H7 (cell line): Measurements from ENCODE around the gene RPTOR. TPM values are rescaled to one million over a fixed set of nuclear protein-coding genes. Genes with fewer than 3 reads are reported as not detected.
A peak's percentile ranks its signal among the peaks of the same experiment; 100 is the strongest.
"Not testable (repeated sequence)": the region's sequence is repeated elsewhere in the genome, so short reads cannot be mapped to it uniquely, and the experiment has no call there.

Experiments used
- DNase-seq: peaks from one replicate; pipeline ENCODE4 v3.0.0; 2012
- H3K27me3 ChIP-seq: 2 replicates; pipeline ENCODE4 v1.6.0; 2011; ENCODE audit warnings: mild to moderate bottlenecking, low read length; ENCODE audit not compliant: control insufficient read depth, insufficient read depth
- H3K36me3 ChIP-seq: replicated peaks from 2 replicates; pipeline ENCODE4 v1.5.1; 2011; ENCODE audit warnings: low read length; ENCODE audit not compliant: control insufficient read depth, insufficient read depth
- H3K4me3 ChIP-seq: 2 replicates; pipeline ENCODE4 v1.5.1; 2011; ENCODE audit warnings: low read depth, mild to moderate bottlenecking, control low read depth, low read length, moderate library complexity; ENCODE audit not compliant: insufficient read depth
- total RNA-seq: library from RNA; depleted of rRNA; stranded (reverse); fragments of >200 nt; shearing (Covaris generic); gene quantifications from 2 replicates; pipeline ENCODE4 v1.2.3, GENCODE V29; 2014

Gene RPTOR
- total RNA-seq, 1 experiment from 2014 or later = 20.9 TPM

DNA sequence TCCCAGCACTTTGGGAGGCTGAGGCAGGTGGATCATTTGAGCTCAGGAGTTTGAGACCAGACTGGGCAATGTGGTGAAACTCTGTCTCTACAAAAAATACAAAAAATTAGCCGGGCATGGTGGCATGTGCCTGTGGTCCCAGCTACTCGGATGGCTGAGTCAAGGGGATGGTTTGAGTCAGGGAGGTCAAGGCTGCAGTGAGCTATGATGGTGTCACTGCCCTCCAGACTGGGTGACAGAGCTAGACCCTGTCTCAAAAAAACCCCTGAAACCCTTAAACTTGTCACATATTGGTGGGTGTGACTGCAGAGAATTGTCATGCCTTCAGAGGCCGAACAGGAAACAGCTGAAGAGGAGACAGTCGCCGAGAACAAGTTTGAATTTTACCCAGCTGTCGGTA lies 13.4 kb downstream of the RPTOR start:
- Histone ChIP-seq H3K36me3 (no peaks in the 10 kb centered on the region), H3K27me3 (no peaks in the 10 kb centered on the region; the same call in 1 of the 2 replicates)
- no peak for DNase-seq

DNA sequence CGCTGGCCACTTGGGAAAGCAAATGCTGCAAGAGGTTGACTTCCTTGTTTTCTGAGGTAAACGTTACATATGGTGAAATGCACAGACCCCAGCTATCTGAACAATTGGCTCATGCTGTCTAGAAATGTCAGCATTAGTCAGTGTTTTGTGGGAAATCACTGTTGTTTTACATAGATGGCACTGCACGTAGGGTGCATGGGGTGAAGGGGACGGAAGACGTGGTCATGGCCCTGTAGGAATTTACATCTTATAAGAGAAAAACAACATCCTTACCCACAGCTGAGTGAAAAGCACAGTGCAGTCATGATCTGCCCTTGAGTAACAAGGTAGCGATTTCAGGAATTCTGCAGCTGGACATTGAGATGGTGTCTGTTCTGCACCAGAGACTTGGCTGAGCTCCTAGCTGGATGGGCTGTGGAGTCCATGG lies 15.2 kb downstream of the RPTOR start:
- Histone ChIP-seq H3K4me3 (no peak overlapping the region), H3K27me3 (peaks cover 6% of the 10 kb centered on the region), H3K36me3 (no peaks in the 10 kb centered on the region)
- DNase-seq = no peak

More for the DNA sequence above, 13.4 kb downstream of the RPTOR start:
- H3K4me3 ChIP-seq = no peak overlapping the region

DNA sequence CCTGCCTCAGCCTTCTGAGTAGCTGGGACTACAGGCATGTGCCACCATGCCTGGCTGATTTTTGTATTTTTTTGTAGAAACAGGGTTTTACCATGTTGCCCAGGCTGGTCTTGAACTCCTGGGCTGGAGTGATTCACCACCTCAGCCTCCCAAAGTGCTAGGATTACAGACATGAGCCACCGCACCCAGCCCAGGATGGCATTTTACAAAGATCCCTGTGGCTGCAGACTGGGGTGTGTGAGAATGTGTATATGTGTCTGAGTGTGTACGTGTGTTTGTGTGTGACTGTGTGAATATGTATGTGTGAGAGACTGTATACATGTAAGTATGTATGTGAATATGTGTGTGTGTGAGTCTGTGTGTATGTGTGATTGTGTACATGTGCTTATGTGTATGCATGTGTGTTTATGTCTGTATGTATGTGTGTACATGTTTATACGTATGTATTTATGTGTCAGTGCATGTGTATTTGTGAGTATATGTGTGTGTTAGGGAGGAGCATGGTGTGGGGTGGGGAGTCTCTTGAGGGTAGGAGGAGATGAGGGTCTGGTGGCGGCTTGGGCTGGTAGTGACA lies 17.0 kb downstream of the RPTOR start:
- no peak for DNase-seq
- Histone ChIP-seq H3K4me3 (no peak overlapping the region), H3K27me3 (peaks cover 17% of the 10 kb centered on the region), H3K36me3 (no peaks in the 10 kb centered on the region)

DNA sequence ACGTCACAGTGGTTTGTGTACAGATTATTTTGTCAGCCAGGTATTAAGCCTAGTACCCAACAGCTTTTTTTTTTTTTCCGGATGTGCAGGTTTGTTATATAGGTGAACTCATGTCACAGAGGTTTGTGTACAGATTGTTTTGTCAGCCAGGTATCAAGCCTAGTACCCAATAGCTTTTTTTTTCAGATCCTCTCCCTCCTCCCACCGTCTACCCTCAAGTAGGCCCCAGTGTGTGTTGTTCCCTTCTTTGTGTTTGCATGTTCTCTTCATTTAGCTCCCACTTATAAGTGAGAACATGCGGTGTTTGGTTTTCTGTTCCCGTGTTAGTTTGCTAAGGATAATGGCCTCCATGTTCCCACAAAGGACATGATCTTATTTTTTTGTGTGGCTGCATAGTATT lies 19.9 kb downstream of the RPTOR start:
- no peak for DNase-seq
- H3K4me3 ChIP-seq = no peak overlapping the region
- peaks cover 17% of the 10 kb centered on the region for H3K27me3 ChIP-seq
- no peaks in the 10 kb centered on the region for H3K36me3 ChIP-seq

DNA sequence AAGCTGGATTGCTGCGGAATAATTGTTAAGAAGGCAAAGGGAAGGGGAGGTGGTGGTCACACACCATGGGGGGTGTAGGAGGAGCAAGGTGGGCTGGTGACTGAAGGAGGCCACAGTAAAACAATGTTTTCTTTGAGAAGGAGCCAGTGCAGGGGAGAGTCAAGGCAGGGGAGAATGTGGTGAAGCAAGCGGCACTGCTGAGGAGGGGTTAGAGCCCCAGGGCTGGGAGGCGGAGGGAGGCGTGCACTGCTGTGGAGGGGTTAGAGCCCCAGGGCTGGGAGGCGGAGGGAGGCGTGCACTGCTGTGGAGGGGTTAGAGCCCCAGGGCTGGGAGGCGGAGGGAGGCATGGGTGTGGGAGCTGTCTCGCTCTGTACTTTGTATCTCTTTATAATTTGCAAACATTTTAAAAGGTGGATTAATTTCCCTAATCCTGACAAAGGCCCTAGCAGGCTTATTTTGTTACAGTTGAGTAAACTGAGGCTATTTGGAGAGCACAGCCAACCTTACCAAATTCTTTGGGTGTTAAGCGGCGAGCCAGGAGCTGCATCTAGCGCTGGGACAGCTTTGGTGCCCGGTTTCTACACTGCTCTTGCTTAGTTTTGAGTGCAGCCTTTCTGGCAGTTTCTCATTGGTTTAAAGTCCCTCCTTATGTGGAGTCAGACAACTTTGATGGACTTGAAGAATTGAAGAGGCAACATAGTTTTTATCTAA lies 20.9 kb downstream of the RPTOR start:
- Histone ChIP-seq H3K27me3 (peaks cover 17% of the 10 kb centered on the region), H3K4me3 (no peak overlapping the region), H3K36me3 (no peaks in the 10 kb centered on the region)
- peak; percentile 69 for DNase-seq

DNA sequence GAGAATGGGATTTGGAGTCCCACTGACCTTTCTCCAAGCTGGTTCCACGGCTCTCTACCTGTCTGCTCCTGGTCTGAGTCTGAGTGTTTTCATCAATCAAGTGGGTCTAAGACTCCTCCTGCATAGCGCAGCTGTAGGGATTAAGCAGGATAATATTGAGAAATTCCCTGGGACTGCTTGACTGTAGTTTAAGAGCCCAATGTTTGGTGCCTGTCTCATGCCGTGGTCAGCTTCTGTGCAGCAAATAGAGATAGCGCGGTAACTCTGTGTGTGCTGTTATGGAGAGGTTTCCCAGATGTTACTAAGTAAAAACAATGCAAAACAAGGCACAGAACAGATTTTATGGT lies 21.4 kb downstream of the RPTOR start:
- Histone ChIP-seq H3K27me3 (peaks cover 17% of the 10 kb centered on the region), H3K36me3 (no peaks in the 10 kb centered on the region), H3K4me3 (no peak overlapping the region)
- DNase-seq = no peak

DNA sequence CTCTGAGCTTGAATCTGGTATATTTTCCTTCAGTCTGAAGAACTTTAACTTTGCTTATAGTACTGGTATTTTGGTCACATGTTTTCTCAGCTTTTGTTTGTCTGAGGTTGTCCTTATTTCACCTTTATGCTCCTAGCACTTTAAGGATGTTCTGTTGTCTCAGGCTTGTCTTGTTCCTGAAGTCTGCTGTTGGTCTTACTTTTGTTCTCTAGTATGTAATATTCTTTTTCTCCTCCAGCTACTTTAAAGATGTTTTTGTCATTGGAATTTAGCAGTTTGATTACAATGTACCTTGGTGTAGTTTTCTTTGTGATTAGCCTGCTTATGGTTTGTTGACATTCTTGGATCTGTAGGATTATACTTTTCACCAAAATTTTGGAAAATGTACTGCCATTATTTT lies 23.6 kb downstream of the RPTOR start:
- H3K27me3 ChIP-seq = peaks cover 17% of the 10 kb centered on the region

DNA sequence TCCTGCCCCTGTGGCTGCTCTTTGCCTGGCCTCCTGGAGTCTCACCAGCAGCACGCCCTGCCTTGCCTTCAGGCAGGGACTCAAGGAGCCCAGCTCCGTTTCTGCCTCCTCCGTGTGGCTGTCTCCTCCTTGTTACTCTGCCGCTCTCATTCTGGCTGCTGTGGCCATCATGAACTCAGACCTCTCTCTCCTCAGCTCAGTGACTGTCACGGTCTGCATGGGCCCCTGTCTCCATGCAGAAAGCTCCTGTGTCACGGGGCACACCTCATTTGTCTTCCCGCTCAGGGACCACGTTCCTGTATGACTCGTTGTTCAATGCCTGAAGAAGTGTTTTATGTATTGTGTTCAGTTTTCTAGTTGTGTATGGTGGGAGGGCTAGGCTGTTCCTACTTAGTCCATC lies 25.3 kb downstream of the RPTOR start:
- H3K36me3 ChIP-seq = no peaks in the 10 kb centered on the region
- peaks cover 11% of the 10 kb centered on the region for H3K27me3 ChIP-seq
- no peak for DNase-seq
- H3K4me3 ChIP-seq = no peak overlapping the region

More for the DNA sequence above, 23.6 kb downstream of the RPTOR start:
- no peaks in the 10 kb centered on the region for H3K36me3 ChIP-seq
- H3K4me3 ChIP-seq = no peak overlapping the region
- DNase-seq = no peak

DNA sequence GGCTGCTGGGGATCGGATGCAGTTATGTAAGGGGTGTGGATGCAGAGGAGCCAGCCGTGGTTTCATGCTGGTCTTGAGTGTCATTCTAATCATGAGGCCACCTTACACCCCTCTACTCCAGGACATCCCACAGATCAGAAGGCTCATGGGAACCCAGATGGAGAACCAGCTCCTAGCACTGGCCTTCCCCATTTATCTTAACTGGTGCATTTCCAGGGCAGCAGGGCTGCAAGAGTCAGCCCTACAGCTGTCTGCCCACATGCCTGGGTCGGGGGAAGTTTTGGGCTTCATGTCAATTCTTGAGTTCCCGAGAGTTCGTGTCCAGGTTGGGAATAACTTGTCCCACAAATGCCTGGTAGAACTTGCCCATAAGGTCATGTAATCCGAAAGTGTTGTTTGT lies 29.1 kb downstream of the RPTOR start:
- Histone ChIP-seq H3K27me3 (no peaks in the 10 kb centered on the region), H3K36me3 (no peaks in the 10 kb centered on the region), H3K4me3 (no peak overlapping the region)
- DNase-seq = peak; percentile 38

DNA sequence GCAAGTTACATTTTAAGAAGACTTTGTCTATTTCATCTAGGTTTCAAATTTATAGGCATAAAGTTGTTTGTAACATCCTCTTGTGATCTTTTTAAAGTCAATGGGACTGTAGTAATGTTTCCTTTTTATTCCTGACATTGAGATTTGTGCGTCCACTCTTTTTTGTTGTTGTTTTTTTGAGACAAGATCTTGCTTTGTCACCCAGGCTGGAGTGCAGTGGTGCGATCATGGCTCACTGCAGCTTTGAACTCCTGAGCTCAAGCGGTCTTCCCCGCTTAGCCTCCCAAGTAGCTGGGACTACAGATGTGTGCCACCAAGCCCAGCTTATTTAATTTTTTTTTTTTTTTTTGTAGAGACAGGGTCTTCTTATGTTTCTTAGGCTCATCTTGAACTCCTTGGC lies 29.9 kb downstream of the RPTOR start:
- no peak for DNase-seq
- Histone ChIP-seq H3K4me3 (no peak overlapping the region), H3K36me3 (no peaks in the 10 kb centered on the region), H3K27me3 (no peaks in the 10 kb centered on the region)

DNA sequence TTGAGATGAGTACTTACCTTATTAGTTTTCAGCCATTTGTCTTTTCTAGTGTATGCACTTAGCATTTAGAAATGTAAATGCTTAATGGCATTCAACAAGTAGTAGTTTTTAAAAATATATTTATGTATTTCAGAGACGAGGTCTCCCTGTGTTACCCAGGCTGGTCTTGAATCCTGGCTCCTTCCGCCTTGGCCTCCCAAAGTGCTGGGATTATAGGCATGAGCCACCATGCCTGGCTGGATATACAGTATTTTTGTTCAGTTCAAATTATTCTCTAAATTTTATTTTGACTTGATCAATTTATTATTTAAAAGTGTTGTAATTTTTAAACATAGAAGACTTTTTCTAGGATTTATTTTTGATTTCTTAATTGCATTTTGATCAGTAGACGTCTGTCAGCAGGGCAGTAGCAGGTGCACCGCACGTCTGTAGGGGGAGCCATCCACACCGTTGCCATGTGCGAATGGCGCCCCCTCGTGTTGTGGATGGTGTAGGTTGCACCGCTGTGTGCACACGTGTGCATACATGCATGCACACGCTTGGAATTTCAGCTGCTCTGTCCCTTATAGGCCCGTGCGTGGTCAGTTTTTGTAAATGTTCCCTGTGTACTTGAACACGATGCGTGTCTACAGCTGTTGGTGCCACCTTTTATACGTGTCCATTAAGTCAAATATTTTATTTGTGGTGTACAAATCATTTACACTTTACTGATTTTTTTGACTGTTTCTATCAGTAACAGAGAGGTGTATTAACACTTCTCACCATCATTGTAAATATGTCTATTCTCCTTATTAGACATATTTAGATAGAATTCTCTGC lies 30.6 kb downstream of the RPTOR start:
- Histone ChIP-seq H3K27me3 (no peaks in the 10 kb centered on the region), H3K36me3 (no peaks in the 10 kb centered on the region), H3K4me3 (no peak overlapping the region)
- peak; percentile 93 for DNase-seq

DNA sequence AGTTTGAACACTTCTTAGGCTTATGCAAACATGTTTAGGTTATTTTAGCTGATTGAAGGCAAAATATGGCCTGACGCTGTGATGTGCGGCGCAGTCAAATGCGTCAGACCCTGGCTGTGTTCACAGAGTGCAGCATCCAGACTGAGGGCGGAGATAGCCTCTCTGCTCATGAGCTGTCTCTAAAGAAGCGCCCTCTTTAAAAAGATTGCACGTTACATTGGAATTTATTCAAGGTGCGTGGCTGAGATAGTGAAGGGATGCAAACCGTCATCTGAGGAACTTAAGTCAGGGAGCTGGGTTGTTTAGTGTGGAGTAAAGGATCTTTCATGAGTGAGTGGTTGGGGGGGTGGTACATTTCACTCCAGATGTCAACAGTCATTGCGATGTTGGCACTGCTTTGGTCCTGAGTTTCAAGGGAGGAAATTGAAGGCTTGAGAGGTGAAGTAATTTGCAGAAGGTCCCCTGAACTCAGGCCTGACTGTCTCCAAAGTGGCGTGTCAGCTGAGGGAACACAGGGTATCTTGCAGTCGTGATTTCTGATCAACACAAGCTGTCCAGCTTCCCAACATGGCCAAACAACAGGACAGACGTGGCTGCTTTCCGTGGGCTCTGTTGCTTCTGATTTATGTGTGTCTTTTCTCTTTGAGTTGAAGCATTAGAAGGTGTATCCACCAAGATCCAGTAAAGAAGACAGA lies 33.4 kb downstream of the RPTOR start:
- no peak for DNase-seq
- no peaks in the 10 kb centered on the region for H3K27me3 ChIP-seq
- H3K36me3 ChIP-seq = no peaks in the 10 kb centered on the region
- H3K4me3 ChIP-seq = no peak overlapping the region

DNA sequence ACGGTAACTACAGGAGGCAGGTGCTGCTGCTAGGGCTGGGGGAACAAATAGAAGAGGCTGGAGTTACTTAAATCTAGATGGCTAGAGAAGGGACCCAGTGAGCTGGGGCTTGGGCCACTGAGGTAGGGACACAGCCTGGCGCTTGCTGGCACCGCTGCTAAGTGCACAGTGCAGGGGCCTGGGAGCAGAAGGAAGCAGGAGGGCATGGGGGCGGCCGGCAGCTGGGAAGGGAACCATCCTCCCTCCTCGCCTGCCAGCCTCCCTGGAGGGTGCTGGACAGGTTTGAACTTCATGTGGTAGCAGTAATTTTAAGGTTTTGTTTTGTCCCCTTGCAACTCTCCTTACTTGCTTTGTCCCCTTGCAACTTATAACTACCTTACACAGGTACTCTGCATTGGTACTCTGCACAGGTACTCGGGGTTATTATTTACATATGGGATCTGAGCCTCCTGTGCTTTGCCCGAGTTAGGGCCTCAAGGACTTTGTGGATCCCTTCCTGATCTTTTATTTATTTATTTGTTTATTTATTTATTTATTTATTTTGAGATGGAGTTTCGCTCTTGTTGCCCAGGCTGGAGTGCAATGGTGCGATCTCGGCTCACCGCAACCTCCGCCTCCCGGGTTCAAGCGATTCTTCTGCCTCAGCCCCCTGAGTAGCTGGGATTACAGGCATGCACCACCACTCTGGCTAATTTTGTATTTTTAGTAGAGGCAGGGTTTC lies 34.2 kb downstream of the RPTOR start:
- H3K4me3 ChIP-seq, H3K36me3 ChIP-seq, H3K27me3 ChIP-seq: not testable (repeated sequence)

DNA sequence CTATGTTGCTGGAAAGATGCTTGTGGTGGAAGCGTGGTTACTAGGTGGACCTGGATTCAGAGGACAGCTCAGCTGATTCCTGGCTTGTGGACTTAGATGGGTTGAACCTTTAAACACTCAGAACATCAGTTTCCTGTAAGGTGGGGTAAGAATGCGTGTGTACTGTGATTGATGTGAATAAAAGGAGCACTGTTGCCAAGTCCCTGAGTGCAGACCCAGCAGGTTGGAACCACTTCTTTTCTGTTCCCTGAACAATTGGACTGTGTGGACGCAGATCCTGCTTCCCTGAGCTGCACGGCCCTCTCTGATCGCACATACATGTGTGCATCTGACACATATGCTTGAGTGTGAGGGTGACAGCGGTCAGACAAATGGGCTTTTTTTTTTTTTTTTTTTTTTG lies 37.5 kb downstream of the RPTOR start:
- H3K4me3 ChIP-seq = no peak overlapping the region
- no peaks in the 10 kb centered on the region for H3K36me3 ChIP-seq
- DNase-seq = no peak
- no peaks in the 10 kb centered on the region for H3K27me3 ChIP-seq

More for the DNA sequence above, 34.2 kb downstream of the RPTOR start:
- not testable (repeated sequence) for DNase-seq
